K562 (cell line): ENCODE results near the gene CPHXL2. TPM values are rescaled to one million over a fixed set of nuclear protein-coding genes. Genes with fewer than 3 reads are reported as not detected.

Source experiments
- ATF3 ChIP-seq, 2 experiments: fragments of 450-650 bp in 1 of 2; sonication (generic) in 1 of 2; formaldehyde crosslinking in 1 of 2; IDR thresholded peaks in 1 of 2; conservative IDR thresholded peaks in 1 of 2; 2 replicates each; pipeline versions ENCODE4 v1.6.1 to v1.8.1; 2016 to 2023; ENCODE audit warnings: mild to moderate bottlenecking in 2 of 2, moderate library complexity in 2 of 2, inconsistent platforms in 1 of 2, missing genetic modification reagents in 1 of 2
- BACH1 ChIP-seq: fragments of 200-800 bp; sonication (Bioruptor generic); IDR thresholded peaks from 2 replicates; pipeline ENCODE4 v1.6.1; 2016; ENCODE audit warnings: missing genetic modification characterization, missing compliant biosample characterization
- BRD9 ChIP-seq: fragments of 450-650 bp; IDR thresholded peaks from 2 replicates; pipeline ENCODE4 v1.6.1; 2018; ENCODE audit warnings: low read depth; ENCODE audit not compliant: partially characterized antibody
- CREBBP ChIP-seq: IDR thresholded peaks from one replicate; pipeline ENCODE4 v1.6.1; 2012; ENCODE audit warnings: low read depth, mild to moderate bottlenecking, control low read depth, inconsistent platforms, low read length
- CTCFL ChIP-seq: IDR thresholded peaks from 2 replicates; pipeline ENCODE4 v1.6.1; 2011; ENCODE audit warnings: borderline replicate concordance, low read depth, mild to moderate bottlenecking, moderate library complexity, low read length; ENCODE audit not compliant: insufficient read depth, poor library complexity, severe bottlenecking
- IRF9 ChIP-seq: fragments of 450-650 bp; IDR thresholded peaks from 2 replicates; pipeline ENCODE4 v1.6.1; 2016; ENCODE audit warnings: missing biosample characterization, missing genetic modification characterization
- MTA2 ChIP-seq: fragments of 450-650 bp; IDR thresholded peaks from 2 replicates; pipeline ENCODE4 v1.6.1; 2016; ENCODE audit warnings: low read depth
- TAF1 ChIP-seq: IDR thresholded peaks from 2 replicates; pipeline ENCODE4 v1.6.1; 2011; ENCODE audit warnings: mild to moderate bottlenecking, low read length, moderate library complexity; ENCODE audit not compliant: insufficient read depth, control insufficient read depth, severe bottlenecking; ENCODE audit errors: extremely low read depth
- TCF3 ChIP-seq: sonication (generic); formaldehyde crosslinking; IDR thresholded peaks from 2 replicates; pipeline ENCODE4 v1.4.0; 2020; ENCODE audit warnings: mild to moderate bottlenecking, missing genetic modification reagents
- TFAP4 ChIP-seq: sonication (generic); formaldehyde crosslinking; IDR thresholded peaks from 2 replicates; pipeline ENCODE4 v1.8.0; 2022; ENCODE audit warnings: missing genetic modification reagents, mild to moderate bottlenecking, moderate library complexity, borderline replicate concordance
- THRA ChIP-seq: fragments of 450-650 bp; IDR thresholded peaks from 2 replicates; pipeline ENCODE4 v1.6.1; 2017; ENCODE audit warnings: mild to moderate bottlenecking, moderate library complexity
- TOE1 ChIP-seq, 2 experiments: fragments of 450-650 bp in 1 of 2; sonication (generic) in 1 of 2; formaldehyde crosslinking in 1 of 2; IDR thresholded peaks; 2 replicates each; pipeline versions ENCODE4 v1.7.1 to v1.8.0; 2016 to 2022; ENCODE audit warnings: borderline replicate concordance in 2 of 2, mild to moderate bottlenecking in 2 of 2, antibody characterized with exemption in 1 of 2, inconsistent platforms in 1 of 2, low read depth in 1 of 2, missing genetic modification reagents in 1 of 2, moderate library complexity in 1 of 2
- ZKSCAN3 ChIP-seq: fragments of 250-450 bp; sonication (Bioruptor Pico); IDR thresholded peaks from 2 replicates; pipeline ENCODE4 v1.4.0; 2020
- ZNF449 ChIP-seq: fragments of 250-450 bp; sonication (Bioruptor Pico); IDR thresholded peaks from 2 replicates; pipeline ENCODE4 v1.8.0; 2022; ENCODE audit warnings: moderate library complexity, mild to moderate bottlenecking, inconsistent platforms
- ZNF507 ChIP-seq: conservative IDR thresholded peaks from 2 replicates; pipeline ENCODE4 v1.6.1; 2017; ENCODE audit warnings: missing genetic modification characterization, missing compliant biosample characterization
- ZNF589 ChIP-seq: fragments of 200-800 bp; sonication (Bioruptor generic); IDR thresholded peaks from 2 replicates; pipeline ENCODE4 v1.6.1; 2016; ENCODE audit warnings: low read depth, missing genetic modification characterization, missing compliant biosample characterization
- ZNF696 ChIP-seq: fragments of 250-450 bp; sonication (Bioruptor Pico); conservative IDR thresholded peaks from 2 replicates; pipeline ENCODE4 v1.4.0; 2020; ENCODE audit warnings: mild to moderate bottlenecking, moderate library complexity
- polyA plus RNA-seq, 8 experiments: library from polyadenylated mRNA; depleted of rRNA in 4 of 8; stranded (reverse) in 5 of 8; unstranded in 3 of 8; fragments of >200 nt; fragmentation: Nextera tagmentation in 2 of 8; fragmentation: Illumina TruSeq in 1 of 8; extraction: Ambion mirVana in 2 of 8; extraction: Trizol in 1 of 8; gene quantifications; 2 replicates each; pipeline versions ENCODE4 v1.2.1 to v1.2.3, GENCODE V29; 2011 to 2014; ENCODE audit warnings: inconsistent platforms in 1 of 8, missing spikeins in 1 of 8
- total RNA-seq, 7 experiments: library from RNA; depleted of rRNA in 6 of 7; stranded (reverse); fragments of >200 nt in 6 of 7; fragmentation: Illumina TruSeq in 2 of 7; extraction: Trizol in 2 of 7; gene quantifications; 2 replicates each; pipeline versions ENCODE4 v1.2.1 to v1.2.3, GENCODE V29; 2011 to 2021; ENCODE audit warnings: low replicate concordance in 1 of 7

The CPHXL2 gene
- total and polyA plus RNA-seq, 9 of the 15 experiments (the other 6 are each of a cell fraction or from before 2014, with no cell fraction given): not detected

- TF ChIP-seq TFAP4 (CRISPR knock-in tag) (peak; percentile 98), ZNF449 (CRISPR knock-in tag) (no peak), ZNF507 (tag) (no peak), BACH1 (0 out of 2 replicates have a peak, but pooled peaks have one; percentile 47), ATF3 (IDR thresholded peaks at IDR 0.05) (peak; percentile 16; the same call in 1 of the 2 replicates), ATF3 (CRISPR knock-in tag; conservative IDR thresholded peaks at IDR 0.05) (no peak), CTCFL (no peak), ZNF589 (CRISPR knock-in tag) (no peak), TAF1 (no peak), TCF3 (CRISPR knock-in tag) (peak; percentile 64), THRA (no peak), CREBBP (no peak), TOE1 (IDR thresholded peaks at IDR 0.05; ENCODE audit: borderline replicate concordance) (peak; percentile 57; the same call in 1 of the 2 replicates), TOE1 (CRISPR knock-in tag; IDR thresholded peaks at IDR 0.05; ENCODE audit: borderline replicate concordance, low read depth) (no peak), MTA2 (peak; percentile 50; the same call in 1 of the 2 replicates), ZKSCAN3 (CRISPR knock-in tag) (no peak), BRD9 (no peak), IRF9 (tag) (no peak), ZNF696 (CRISPR knock-in tag) (no peak)
These were observed 56.3 kb downstream of the CPHXL2 start (continued) for GRCh38 chr16:75620326-75621169.
